Measurements from ENCODE around the gene ZNG1B.
"Not testable (repeated sequence)": the region's sequence is repeated elsewhere in the genome, so short reads cannot be mapped to it uniquely, and the experiment has no call there.

GRCh38 chr2:113476688-113477368, 39.3 kb downstream of the ZNG1B start:
- TF ChIP-seq MCM7 (IDR thresholded peaks at IDR 0.05); ATF2 (CRISPR knock-in tag; IDR thresholded peaks at IDR 0.05); CTCF (IDR thresholded peaks at IDR 0.05 in 2 of 3, conservative IDR thresholded peaks at IDR 0.05 in 1 of 3; ENCODE audit: insufficient read depth in 2 of 3, low read depth in 1 of 3, low read length in 3 of 3); ZNF324 (CRISPR knock-in tag; IDR thresholded peaks at IDR 0.05); ZBTB2 (IDR thresholded peaks at IDR 0.05): not testable (repeated sequence)
